GM21737 (cell line): Measurements from ENCODE around the gene ABCA8.
"Not testable (repeated sequence)": the region's sequence is repeated elsewhere in the genome, so short reads cannot be mapped to it uniquely, and the experiment has no call there.

Experiments
- ATAC-seq: cut with Tn5 transposase; IDR thresholded peaks from one replicate; pipeline ENCODE4 v1.9.1; 2021; ENCODE audit warnings: mild to moderate bottlenecking, moderate library complexity; ENCODE audit not compliant: unreplicated experiment

The ABCA8 gene

GRCh38 chr17:68830313-68830712 lies 124.9 kb downstream of the ABCA8 start:
- no peak for ATAC-seq

GRCh38 chr17:68829211-68829610 lies 126.0 kb downstream of the ABCA8 start:
- no peak for ATAC-seq

- no peak for ATAC-seq
Observed at GRCh38 chr17:68824707-68825106, 130.5 kb downstream of the ABCA8 start.

GRCh38 chr17:68824185-68824584 lies 131.0 kb downstream of the ABCA8 start:
- not testable (repeated sequence) for ATAC-seq

- ATAC-seq, result no peak
Observed at GRCh38 chr17:68822719-68823289, 132.4 kb downstream of the ABCA8 start.

GRCh38 chr17:68821860-68822696 lies 133.1 kb downstream of the ABCA8 start:
- ATAC-seq, result no peak

- no peak for ATAC-seq
Observed at GRCh38 chr17:68820825-68821481, 134.2 kb downstream of the ABCA8 start.

GRCh38 chr17:68820476-68820824 lies 134.7 kb downstream of the ABCA8 start:
- ATAC-seq, result no peak

- no peak for ATAC-seq
Observed at GRCh38 chr17:68819465-68819864, 135.7 kb downstream of the ABCA8 start.
